Measurements from ENCODE around the gene PLRG1.

DNA sequence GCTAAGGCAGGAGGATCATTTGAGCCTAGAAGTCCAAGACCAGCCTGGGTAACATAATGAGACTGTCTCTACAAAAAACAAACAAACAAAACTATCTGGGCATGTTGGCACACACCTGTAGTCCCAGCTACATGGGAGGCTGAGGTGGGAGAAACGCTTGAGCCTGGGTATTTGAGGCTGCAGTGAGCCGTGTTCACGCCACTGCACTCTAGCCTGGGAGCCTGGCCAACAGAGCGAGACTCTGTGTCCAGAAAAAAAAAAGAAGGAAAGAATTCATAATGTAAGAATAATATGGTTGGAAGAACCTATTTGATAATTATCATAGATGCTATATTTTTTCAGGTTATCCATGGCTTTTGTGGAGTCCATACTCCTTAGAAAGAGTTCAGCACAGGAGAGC lies 32.6 kb downstream of the PLRG1 start:
- TF ChIP-seq CTCF (IDR thresholded peaks at IDR 0.05) (no peak), POLR2A (IDR thresholded peaks at IDR 0.05) (no peak), POLR2AphosphoS5 (IDR thresholded peaks at IDR 0.05) (no peak)

All from breast epithelium (tissue), 3 donors.